MM.1S (cell line): Measurements from ENCODE around the gene CSTPP1.
"Not testable (repeated sequence)": the region's sequence is repeated elsewhere in the genome, so short reads cannot be mapped to it uniquely, and the experiment has no call there.

Experiments used
- DNase-seq: peaks from one replicate; pipeline ENCODE4 v3.0.0-alpha.2; 2015
- H2AFZ ChIP-seq: fragments of 300-600 bp; sonication (generic); 2 replicates; pipeline ENCODE4 v1.6.0; 2016; ENCODE audit warnings: antibody characterized with exemption, low read length
- H3F3A ChIP-seq: fragments of 300-600 bp; sonication (generic); 2 replicates; pipeline ENCODE4 v1.6.1; 2016; ENCODE audit warnings: mild to moderate bottlenecking, antibody characterized with exemption, low read length, moderate library complexity, mixed read lengths; ENCODE audit not compliant: insufficient read depth
- H3K27ac ChIP-seq: fragments of 300-600 bp; sonication (generic); 2 replicates; pipeline ENCODE4 v1.5.1; 2016; ENCODE audit warnings: mild to moderate bottlenecking, low read length
- H3K27me3 ChIP-seq: fragments of 300-600 bp; sonication (generic); replicated peaks from 2 replicates; pipeline ENCODE4 v1.6.0; 2016; ENCODE audit warnings: low read length; ENCODE audit not compliant: insufficient read depth
- H3K36me3 ChIP-seq: fragments of 300-600 bp; sonication (generic); replicated peaks from 2 replicates; pipeline ENCODE4 v1.6.1; 2016; ENCODE audit warnings: mild to moderate bottlenecking, low read length, mixed read lengths; ENCODE audit not compliant: insufficient read depth
- H3K4me1 ChIP-seq: fragments of 300-600 bp; sonication (generic); 2 replicates; pipeline ENCODE4 v1.6.1; 2016; ENCODE audit warnings: low read length, mixed read lengths
- H3K4me2 ChIP-seq: fragments of 300-600 bp; sonication (generic); 2 replicates; pipeline ENCODE4 v1.6.0; 2016; ENCODE audit warnings: low read depth, low read length
- H3K4me3 ChIP-seq: fragments of 300-600 bp; sonication (generic); 2 replicates; pipeline ENCODE4 v1.5.1; 2016; ENCODE audit warnings: low read length, mixed read lengths
- H3K79me2 ChIP-seq: fragments of 300-600 bp; sonication (generic); 2 replicates; pipeline ENCODE4 v1.6.1; 2016; ENCODE audit warnings: mixed run types, low read length, mixed read lengths
- H3K9ac ChIP-seq: fragments of 300-600 bp; sonication (generic); 2 replicates; pipeline ENCODE4 v1.6.1; 2016; ENCODE audit warnings: low read length, mixed read lengths
- H3K9me2 ChIP-seq: fragments of 300-600 bp; sonication (generic); replicated peaks from 2 replicates; pipeline ENCODE4 v1.6.1; 2016; ENCODE audit warnings: mild to moderate bottlenecking, low read length, mixed read lengths; ENCODE audit not compliant: insufficient read depth
- H3K9me3 ChIP-seq: fragments of 300-600 bp; sonication (generic); replicated peaks from 2 replicates; pipeline ENCODE4 v1.6.1; 2016; ENCODE audit warnings: mild to moderate bottlenecking, low read length, mixed read lengths; ENCODE audit not compliant: insufficient read depth
- H4K20me1 ChIP-seq: fragments of 300-600 bp; sonication (generic); 2 replicates; pipeline ENCODE4 v1.6.1; 2016; ENCODE audit warnings: mild to moderate bottlenecking, low read length, moderate library complexity, mixed read lengths; ENCODE audit not compliant: insufficient read depth
- EZH2 ChIP-seq: fragments of 300-600 bp; sonication (generic); optimal IDR thresholded peaks from 2 replicates; pipeline ENCODE3; 2017; ENCODE audit warnings: low read depth, mild to moderate bottlenecking, antibody characterized with exemption, low read length, mixed read lengths
- EZH2phosphoT487 ChIP-seq: fragments of 300-600 bp; sonication (generic); IDR thresholded peaks from 2 replicates; pipeline ENCODE4 v1.6.1; 2018; ENCODE audit warnings: antibody characterized with exemption, low read length
- TF ChIP-seq, protein P1 (sequence below): fragments of 300-600 bp; sonication (generic); IDR thresholded peaks from 2 replicates; pipeline ENCODE4 v1.5.1; 2016; ENCODE audit warnings: antibody characterized with exemption, low read length, mixed read lengths

CSTPP1 gene

DNA sequence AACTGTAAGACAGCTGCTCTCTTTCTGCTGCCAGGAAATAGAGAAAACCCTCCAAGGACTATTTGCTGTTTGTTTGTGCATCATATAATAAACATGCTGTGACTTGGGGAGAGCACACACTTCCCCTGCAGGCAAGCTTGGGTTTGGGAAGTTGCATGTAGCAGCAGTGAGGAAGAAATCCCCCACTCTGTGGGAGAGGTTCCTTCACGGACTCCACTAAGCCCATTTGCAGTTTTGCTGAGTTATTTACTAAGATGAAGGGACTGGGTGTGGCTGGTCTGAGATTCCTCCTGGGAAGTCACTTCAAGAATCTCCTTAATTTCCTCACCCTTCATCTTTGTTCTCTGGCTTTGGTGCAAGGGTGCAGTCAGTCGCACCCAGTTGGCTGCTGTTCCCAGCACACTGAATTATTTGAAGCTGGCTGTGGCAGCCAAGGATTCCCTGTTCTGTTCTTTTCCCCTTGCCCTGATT is 135.3 kb downstream of the CSTPP1 start:
- H3K9me2 ChIP-seq, result no peaks in the 10 kb centered on the region
- no peak overlapping the region for H2AFZ ChIP-seq
- H3K36me3 ChIP-seq, result no peaks in the 10 kb centered on the region
- no peaks in the 10 kb centered on the region for H3K27me3 ChIP-seq
- no peak overlapping the region for H3K9ac ChIP-seq
- no peak for DNase-seq
- H3K4me3 ChIP-seq, result no peak overlapping the region
- H3K27ac ChIP-seq, result no peak overlapping the region
- H3F3A ChIP-seq, result no peaks in the 10 kb centered on the region
- H3K4me2 ChIP-seq, result no peak overlapping the region
- no peaks in the 10 kb centered on the region for H3K9me3 ChIP-seq
- no peaks in the 10 kb centered on the region for H3K4me1 ChIP-seq
- no peaks in the 10 kb centered on the region for H3K79me2 ChIP-seq
- no peaks in the 10 kb centered on the region for H4K20me1 ChIP-seq
- TF ChIP-seq EZH2 (no peak), EZH2phosphoT487 (no peak)
- TF ChIP-seq, protein P1, sequence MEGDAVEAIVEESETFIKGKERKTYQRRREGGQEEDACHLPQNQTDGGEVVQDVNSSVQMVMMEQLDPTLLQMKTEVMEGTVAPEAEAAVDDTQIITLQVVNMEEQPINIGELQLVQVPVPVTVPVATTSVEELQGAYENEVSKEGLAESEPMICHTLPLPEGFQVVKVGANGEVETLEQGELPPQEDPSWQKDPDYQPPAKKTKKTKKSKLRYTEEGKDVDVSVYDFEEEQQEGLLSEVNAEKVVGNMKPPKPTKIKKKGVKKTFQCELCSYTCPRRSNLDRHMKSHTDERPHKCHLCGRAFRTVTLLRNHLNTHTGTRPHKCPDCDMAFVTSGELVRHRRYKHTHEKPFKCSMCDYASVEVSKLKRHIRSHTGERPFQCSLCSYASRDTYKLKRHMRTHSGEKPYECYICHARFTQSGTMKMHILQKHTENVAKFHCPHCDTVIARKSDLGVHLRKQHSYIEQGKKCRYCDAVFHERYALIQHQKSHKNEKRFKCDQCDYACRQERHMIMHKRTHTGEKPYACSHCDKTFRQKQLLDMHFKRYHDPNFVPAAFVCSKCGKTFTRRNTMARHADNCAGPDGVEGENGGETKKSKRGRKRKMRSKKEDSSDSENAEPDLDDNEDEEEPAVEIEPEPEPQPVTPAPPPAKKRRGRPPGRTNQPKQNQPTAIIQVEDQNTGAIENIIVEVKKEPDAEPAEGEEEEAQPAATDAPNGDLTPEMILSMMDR, result no peak

DNA sequence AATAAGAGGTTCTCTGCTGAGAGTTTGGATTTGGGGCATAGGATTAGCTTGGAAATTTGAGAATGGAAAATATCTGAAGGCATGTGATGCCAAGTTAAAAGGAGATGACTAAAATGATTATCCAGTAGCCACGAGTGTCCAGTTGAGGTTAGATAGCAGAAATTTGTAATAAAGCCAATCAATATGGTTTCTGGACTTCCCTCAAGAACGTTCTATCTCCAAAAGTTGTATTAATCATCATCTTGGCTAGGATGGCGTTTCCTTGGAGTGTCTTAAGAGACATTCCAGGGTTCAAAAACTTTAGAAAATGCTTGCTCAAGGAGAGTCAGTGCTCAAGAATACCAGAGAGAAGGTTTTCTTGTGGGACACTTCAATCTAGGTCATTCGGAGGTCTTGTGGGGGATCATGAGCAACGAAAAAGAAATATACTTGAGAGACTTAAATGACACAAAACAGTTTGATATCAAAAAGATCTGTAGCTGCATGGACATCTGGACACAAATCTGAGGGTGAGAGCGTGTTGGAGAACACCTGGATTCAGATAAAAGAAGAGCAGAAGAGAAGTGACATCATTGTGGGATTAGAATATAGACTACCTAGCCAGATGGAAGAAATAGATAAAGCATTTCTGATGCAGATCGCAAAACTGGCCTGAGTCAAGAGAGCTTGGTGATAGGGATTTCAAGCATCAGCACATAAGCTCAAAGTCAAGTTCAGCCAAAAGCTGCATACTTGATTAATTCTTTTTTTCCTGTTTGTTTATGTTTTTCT is 142.4 kb downstream of the CSTPP1 start:
- no peak overlapping the region for H2AFZ ChIP-seq
- TF ChIP-seq EZH2phosphoT487 (no peak), EZH2 (no peak)
- TF ChIP-seq, protein P1, result no peak
- H3K4me2 ChIP-seq, result no peak overlapping the region
- no peak overlapping the region for H3K4me3 ChIP-seq
- H3F3A ChIP-seq, result no peaks in the 10 kb centered on the region
- H4K20me1 ChIP-seq, result no peaks in the 10 kb centered on the region
- no peaks in the 10 kb centered on the region for H3K9me2 ChIP-seq
- H3K4me1 ChIP-seq, result no peaks in the 10 kb centered on the region
- no peaks in the 10 kb centered on the region for H3K9me3 ChIP-seq
- no peaks in the 10 kb centered on the region for H3K79me2 ChIP-seq
- no peak overlapping the region for H3K27ac ChIP-seq
- DNase-seq, result no peak
- H3K27me3 ChIP-seq, result no peaks in the 10 kb centered on the region
- H3K36me3 ChIP-seq, result no peaks in the 10 kb centered on the region
- H3K9ac ChIP-seq, result no peak overlapping the region

DNA sequence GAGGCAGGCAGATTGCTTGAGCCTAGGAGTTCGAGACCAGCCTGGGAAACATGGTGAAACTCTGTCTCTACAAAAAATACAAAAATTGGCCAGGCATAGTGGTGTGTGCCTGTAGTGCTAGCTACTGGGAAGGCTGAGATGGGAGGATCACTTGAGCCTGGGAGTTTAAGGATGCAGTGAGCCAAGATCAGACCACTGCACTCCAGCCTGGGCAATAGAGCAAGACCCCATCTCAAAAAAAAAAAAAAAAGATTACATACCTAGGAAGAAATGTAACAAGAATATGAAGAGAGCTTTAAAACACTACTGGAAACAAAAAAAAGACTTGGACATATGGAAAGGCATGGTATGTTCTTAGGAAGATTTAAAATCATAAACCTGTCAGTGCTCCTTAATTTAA is 144.2 kb downstream of the CSTPP1 start:
- not testable (repeated sequence) for H3K4me3 ChIP-seq, H3K4me2 ChIP-seq, H4K20me1 ChIP-seq, H3K9ac ChIP-seq, H3K27ac ChIP-seq, H3K9me3 ChIP-seq, H2AFZ ChIP-seq, H3K4me1 ChIP-seq, H3F3A ChIP-seq, H3K27me3 ChIP-seq, H3K9me2 ChIP-seq, H3K79me2 ChIP-seq, H3K36me3 ChIP-seq, DNase-seq

DNA sequence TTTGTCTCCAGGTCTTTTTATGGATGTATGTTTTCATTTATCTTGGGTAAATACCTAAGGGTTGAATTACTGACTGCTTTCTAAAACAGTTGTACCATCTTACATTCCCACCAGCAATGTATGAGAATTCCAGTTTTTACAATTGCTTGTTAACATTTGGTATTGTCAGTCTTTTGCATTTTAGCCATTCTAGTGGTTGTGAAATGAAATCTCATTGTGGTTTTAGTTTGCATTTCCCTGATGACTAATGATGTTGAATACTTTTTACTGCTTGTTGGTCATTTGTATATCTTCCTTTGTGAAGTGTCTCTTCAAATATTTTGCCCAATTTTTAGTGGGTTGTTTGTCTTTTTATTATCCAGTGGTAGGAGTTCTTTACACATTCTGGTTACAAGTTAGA is 147.4 kb downstream of the CSTPP1 start:
- DNase-seq, result no peak
- Histone ChIP-seq H3K79me2 (no peaks in the 10 kb centered on the region), H3K4me1 (no peaks in the 10 kb centered on the region), H3K27me3 (no peaks in the 10 kb centered on the region), H3K9ac (no peak overlapping the region), H3K9me2 (no peaks in the 10 kb centered on the region), H3K27ac (no peak overlapping the region), H2AFZ (no peak overlapping the region), H4K20me1 (no peaks in the 10 kb centered on the region), H3F3A (no peaks in the 10 kb centered on the region), H3K4me2 (no peak overlapping the region), H3K9me3 (no peaks in the 10 kb centered on the region), H3K4me3 (no peak overlapping the region), H3K36me3 (no peaks in the 10 kb centered on the region)
- TF ChIP-seq EZH2 (no peak), EZH2phosphoT487 (no peak)
- TF ChIP-seq, protein P1, result no peak
